Suprapubic skin (tissue), 4 donors: ENCODE data around the gene CLDN18.

ENCODE experiments used
- EP300 ChIP-seq: sonication (generic); formaldehyde crosslinking; IDR thresholded peaks from one replicate; pipeline ENCODE4 v1.6.1; 2017; ENCODE audit warnings: antibody characterized with exemption
- POLR2AphosphoS5 ChIP-seq, 3 donors: sonication (generic); formaldehyde crosslinking; IDR thresholded peaks; one replicate each; pipeline ENCODE4 v1.6.1; 2017; ENCODE audit warnings: antibody characterized with exemption in 3 of 3

DNA sequence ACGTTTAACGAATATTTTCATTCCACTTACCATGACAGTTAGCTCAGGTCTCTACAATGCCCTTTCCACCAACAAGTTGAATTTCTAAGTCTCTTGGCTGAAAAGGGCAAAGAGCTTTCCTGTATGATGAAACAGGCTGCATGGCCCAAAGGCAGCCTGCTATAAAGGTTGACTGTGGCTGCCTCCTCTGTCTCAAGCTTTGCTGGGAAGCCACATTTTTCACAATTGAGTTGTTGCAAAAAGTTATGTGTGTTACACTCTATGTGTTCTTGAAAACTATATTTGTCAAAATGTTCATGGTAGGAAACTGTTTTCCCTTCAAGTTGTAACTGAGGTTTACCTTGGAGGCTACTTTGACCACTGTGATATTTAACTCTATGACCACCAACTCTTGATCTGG is 56.0 kb downstream of the CLDN18 start:
- TF ChIP-seq EP300 (no peak), POLR2AphosphoS5 (IDR thresholded peaks at IDR 0.05) (no peak)
